NCI-H2196 (cell line): ENCODE measurements around the gene SRPX2.
"Not testable (repeated sequence)": the region's sequence is repeated elsewhere in the genome, so short reads cannot be mapped to it uniquely, and the experiment has no call there.

Source experiments
- DNase-seq: peaks from one replicate; lab custom pipeline; 2025; ENCODE audit not compliant: unreplicated experiment; lab: John Stamatoyannopoulos, UW

SRPX2 gene

GRCh38 chrX:100696699-100697351 lies 52.8 kb downstream of the SRPX2 start:
- no peak for DNase-seq

GRCh38 chrX:100698551-100698950 lies 54.6 kb downstream of the SRPX2 start:
- no peak for DNase-seq

DNA sequence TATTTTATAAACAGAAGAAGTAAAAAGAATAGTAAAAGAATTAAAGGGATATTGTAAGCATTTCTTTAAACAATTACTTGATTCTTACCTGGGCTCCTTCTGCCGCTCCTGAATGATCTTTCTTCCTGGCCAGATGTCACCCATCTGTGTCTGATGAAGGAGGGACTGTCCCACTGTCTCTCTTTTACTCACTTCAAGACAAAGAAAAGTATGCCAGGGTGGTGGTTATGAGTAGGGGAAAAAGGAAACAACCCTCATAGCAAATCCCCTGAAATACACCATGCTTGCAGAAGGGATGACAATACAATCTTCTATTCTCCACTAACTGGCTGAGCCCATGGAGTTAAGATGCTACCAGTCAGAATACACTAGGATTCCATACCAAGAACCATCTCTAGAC lies 56.8 kb downstream of the SRPX2 start:
- DNase-seq, result no peak

DNA sequence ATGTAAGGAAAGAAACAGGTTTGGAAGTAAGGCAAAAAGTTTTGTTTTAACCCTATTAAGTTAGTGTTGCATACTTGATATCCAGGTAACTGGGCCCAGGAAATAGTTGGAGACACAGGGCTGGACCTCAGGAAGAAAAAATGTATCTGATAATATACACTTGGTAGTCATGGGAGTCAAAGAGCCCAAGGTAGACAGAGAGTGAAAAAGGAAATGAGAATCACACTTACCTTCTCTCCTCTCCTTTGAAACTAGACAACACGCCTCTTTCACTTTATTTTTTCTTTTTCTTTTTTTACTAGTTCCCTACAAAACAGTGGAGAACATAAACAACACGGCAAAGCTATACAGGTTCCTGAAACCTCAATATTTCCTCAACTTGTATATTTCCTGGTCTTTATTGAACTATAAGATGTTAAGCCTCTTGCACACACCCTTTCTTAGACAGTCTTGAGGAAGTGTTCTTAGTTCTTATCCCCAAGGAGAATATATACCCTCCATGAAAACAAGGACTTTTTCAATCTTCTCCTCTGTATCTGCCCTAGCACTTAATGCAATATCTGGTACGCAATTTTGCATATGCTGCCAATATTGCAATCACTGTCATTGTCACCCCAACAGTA lies 60.7 kb downstream of the SRPX2 start:
- DNase-seq, result no peak

- no peak for DNase-seq
Observed at GRCh38 chrX:100710816-100711215, 66.8 kb downstream of the SRPX2 start.

- no peak for DNase-seq
Observed at GRCh38 chrX:100717363-100717762, 73.4 kb downstream of the SRPX2 start.

GRCh38 chrX:100719139-100719538 lies 75.1 kb downstream of the SRPX2 start:
- DNase-seq, result no peak

- no peak for DNase-seq
Observed at GRCh38 chrX:100720301-100720700, 76.3 kb downstream of the SRPX2 start.

DNA sequence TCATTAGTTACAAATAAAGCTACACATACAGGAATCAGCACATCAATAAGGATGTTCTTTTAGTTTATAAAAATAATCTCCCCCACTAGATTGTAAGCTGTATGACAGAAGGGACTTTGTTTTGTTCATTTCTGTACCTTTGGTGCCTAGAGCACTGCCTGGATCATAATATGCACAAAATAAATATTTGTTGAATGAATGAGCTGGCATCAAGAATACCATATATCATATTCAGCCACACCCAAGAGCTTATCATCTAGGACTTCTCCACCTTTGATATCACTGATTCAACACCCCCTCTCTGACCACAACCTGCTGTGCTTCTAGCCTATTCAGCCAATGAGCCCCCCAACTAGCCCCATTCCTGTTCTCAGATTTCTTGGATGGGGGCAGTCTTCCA lies 77.3 kb downstream of the SRPX2 start:
- no peak for DNase-seq

DNA sequence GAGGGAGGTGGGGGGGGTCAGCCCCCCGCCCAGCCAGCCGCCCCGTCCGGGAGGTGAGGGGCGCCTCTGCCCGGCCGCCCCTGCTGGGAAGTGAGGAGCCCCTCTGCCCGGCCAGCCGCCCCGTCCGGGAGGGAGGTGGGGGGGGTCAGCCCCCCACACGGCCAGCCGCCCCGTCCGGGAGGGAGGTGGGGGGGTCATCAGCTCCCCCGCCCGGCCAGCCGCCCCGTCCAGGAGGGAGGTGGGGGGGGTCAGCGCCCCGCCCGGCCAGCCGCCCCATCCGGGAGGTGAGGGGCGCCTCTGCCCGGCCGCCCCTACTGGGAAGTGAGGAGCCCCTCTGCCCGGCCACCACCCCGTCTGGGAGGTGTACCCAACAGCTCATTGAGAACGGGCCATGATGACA lies 80.0 kb downstream of the SRPX2 start:
- DNase-seq, result not testable (repeated sequence)
